ENCODE results near the gene HS3ST2.
"Not testable (repeated sequence)": the region's sequence is repeated elsewhere in the genome, so short reads cannot be mapped to it uniquely, and the experiment has no call there.

Gene HS3ST2

GRCh38 chr16:22813223-22813947 is 577 bp upstream of the HS3ST2 start:
- DNase-seq (ENCODE audit: low read depth in 2 of 2): peak in 1 of 2 experiments; percentile 17

GRCh38 chr16:22814711-22815105 is 746 bp downstream of the HS3ST2 start:
- no peak for DNase-seq (ENCODE audit: low read depth in 2 of 2)

GRCh38 chr16:22815863-22816262 is 1.9 kb downstream of the HS3ST2 start:
- DNase-seq (ENCODE audit: low read depth in 2 of 2): no peak

- DNase-seq (ENCODE audit: low read depth in 2 of 2): no peak
Observed at GRCh38 chr16:22816475-22816874, 2.5 kb downstream of the HS3ST2 start.

- not testable (repeated sequence) for DNase-seq (ENCODE audit: low read depth in 2 of 2)
Observed at GRCh38 chr16:22818736-22819135, 4.8 kb downstream of the HS3ST2 start.

- no peak for DNase-seq (ENCODE audit: low read depth in 2 of 2)
Observed at GRCh38 chr16:22838681-22839080, 24.7 kb downstream of the HS3ST2 start.

- DNase-seq (ENCODE audit: low read depth in 2 of 2): not testable (repeated sequence)
Observed at GRCh38 chr16:22842031-22842430, 28.1 kb downstream of the HS3ST2 start.

GRCh38 chr16:22843122-22843521 is 29.2 kb downstream of the HS3ST2 start:
- no peak for DNase-seq (ENCODE audit: low read depth in 2 of 2)

- no peak for DNase-seq (ENCODE audit: low read depth in 2 of 2)
Observed at GRCh38 chr16:22843856-22844255, 29.9 kb downstream of the HS3ST2 start.

- no peak for DNase-seq (ENCODE audit: low read depth in 2 of 2)
Observed at GRCh38 chr16:22844416-22844815, 30.5 kb downstream of the HS3ST2 start.

- no peak for DNase-seq (ENCODE audit: low read depth in 2 of 2)
Observed at GRCh38 chr16:22847100-22847499, 33.1 kb downstream of the HS3ST2 start.

GRCh38 chr16:22847690-22848089 is 33.7 kb downstream of the HS3ST2 start:
- DNase-seq (ENCODE audit: low read depth in 2 of 2): no peak

- no peak for DNase-seq (ENCODE audit: low read depth in 2 of 2)
Observed at GRCh38 chr16:22848451-22848850, 34.5 kb downstream of the HS3ST2 start.

GRCh38 chr16:22849517-22849916 is 35.6 kb downstream of the HS3ST2 start:
- no peak for DNase-seq (ENCODE audit: low read depth in 2 of 2)

- DNase-seq (ENCODE audit: low read depth in 2 of 2): no peak
Observed at GRCh38 chr16:22855231-22855630, 41.3 kb downstream of the HS3ST2 start.

GRCh38 chr16:22857296-22858025 is 43.5 kb downstream of the HS3ST2 start:
- no peak for DNase-seq (ENCODE audit: low read depth in 2 of 2)

GRCh38 chr16:22859925-22860324 is 46.0 kb downstream of the HS3ST2 start:
- DNase-seq (ENCODE audit: low read depth in 2 of 2): no peak

- DNase-seq (ENCODE audit: low read depth in 2 of 2): no peak
Observed at GRCh38 chr16:22861580-22861979, 47.6 kb downstream of the HS3ST2 start.

- no peak for DNase-seq (ENCODE audit: low read depth in 2 of 2)
Observed at GRCh38 chr16:22862046-22862445, 48.1 kb downstream of the HS3ST2 start.

GRCh38 chr16:22864375-22864774 is 50.4 kb downstream of the HS3ST2 start:
- DNase-seq (ENCODE audit: low read depth in 2 of 2): no peak

- DNase-seq (ENCODE audit: low read depth in 2 of 2): no peak
Observed at GRCh38 chr16:22868593-22869224, 54.7 kb downstream of the HS3ST2 start.

GRCh38 chr16:22871861-22872260 is 57.9 kb downstream of the HS3ST2 start:
- no peak for DNase-seq (ENCODE audit: low read depth in 2 of 2)

GRCh38 chr16:22874394-22874793 is 60.4 kb downstream of the HS3ST2 start:
- no peak for DNase-seq (ENCODE audit: low read depth in 2 of 2)

Data from stimulated activated CD4-positive, alpha-beta T cell treated with anti-CD3 and anti-CD28 coated beads, Interleukin-12 subunit alpha, Interleukin-12 subunit beta, amount 100 ng/mL, for 24 hours (primary cell).